GM12874 (cell line): ENCODE data around the gene S100G.

Source experiments
- CTCF ChIP-seq: IDR thresholded peaks from 2 replicates; pipeline ENCODE4 v1.5.1; 2011; ENCODE audit warnings: low read depth, mild to moderate bottlenecking, control low read depth, low read length, moderate library complexity; ENCODE audit not compliant: insufficient read depth

The S100G gene

DNA sequence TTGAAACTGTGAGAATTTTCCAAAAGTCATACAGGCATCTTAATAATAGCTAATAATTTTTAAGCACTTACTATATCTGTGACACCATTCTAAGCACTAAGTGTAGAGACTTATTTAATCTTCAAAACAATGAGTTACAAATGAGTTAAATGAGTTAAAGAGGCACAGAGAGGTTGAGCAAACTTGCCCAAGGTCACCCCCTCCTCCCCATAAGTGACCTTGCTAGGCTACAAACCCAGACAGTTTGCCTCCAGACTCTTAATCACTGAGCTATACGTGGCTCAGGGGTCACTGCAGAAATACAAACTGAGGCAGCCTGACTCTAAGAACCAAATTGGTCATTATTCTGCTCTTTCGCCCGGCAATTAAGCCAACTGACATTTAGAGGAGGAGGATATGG lies 47.0 kb downstream of the S100G start:
- no peak for TF ChIP-seq CTCF

DNA sequence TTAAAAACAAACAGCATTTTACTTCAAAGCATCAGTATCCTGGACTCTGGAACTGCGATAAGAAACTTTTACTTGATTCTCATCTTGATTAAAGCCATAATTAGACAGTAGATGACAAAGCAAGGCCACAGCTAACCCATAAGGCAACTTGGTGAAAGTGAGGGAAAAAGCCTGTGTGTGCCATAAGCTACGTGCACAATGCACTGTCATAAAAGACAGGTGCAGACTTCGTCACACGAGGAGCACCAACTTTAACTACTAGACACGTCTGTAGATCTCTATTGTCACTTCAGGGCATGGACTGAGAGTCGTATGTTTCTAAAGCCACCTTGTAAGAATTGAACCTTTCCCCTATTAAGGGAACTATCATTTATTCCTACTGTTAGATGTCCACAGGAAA lies 49.4 kb downstream of the S100G start:
- TF ChIP-seq CTCF: no peak

GRCh38 chrX:16700734-16701133 lies 50.8 kb downstream of the S100G start:
- no peak for TF ChIP-seq CTCF

DNA sequence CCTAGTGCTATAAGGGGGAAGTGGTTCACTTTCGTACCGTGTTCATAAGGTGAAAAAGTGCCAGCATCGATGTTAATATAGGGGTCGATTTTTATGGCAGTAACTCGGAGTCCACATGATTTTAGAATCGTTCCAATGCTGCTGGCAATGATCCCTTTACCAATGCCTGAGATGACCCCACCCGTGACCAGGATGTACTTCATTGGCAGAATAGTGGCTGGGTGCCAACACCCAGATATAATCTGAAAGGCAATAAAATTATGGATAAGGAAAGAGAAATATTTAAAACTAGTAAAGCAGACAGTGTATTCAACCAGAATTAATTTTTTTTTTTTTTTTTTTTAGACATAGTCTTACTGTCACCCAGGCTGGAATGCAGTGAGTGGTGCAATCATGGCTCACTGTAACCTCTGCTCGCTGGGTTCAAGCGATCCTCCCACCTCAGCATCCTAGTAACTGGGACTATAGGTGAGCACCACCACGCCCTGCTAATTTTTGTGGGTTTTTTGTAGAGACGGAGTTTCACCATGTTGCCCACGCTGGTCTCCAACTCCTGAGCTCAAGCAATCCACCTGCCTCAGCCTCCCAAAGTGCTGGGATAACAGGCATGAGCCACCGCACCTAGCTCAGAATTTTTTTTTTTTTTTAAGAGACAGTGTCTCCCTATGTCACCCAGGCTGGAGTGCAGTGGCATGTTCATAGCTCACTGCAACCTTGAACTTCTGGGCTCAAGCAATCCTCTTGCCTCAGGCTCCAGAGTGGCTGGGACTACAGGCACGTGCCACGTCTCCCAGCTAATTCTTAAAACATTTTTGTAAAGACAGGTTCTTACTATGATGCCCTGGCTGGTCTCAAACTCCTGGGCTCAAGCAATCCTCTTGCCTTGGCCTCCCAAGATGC lies 53.0 kb downstream of the S100G start:
- no peak for TF ChIP-seq CTCF
